HepG2 (cell line): Measurements from ENCODE around the gene ZNF747. TPM values are rescaled to one million over a fixed set of nuclear protein-coding genes. Genes with fewer than 3 reads are reported as not detected.
A peak's percentile ranks its signal among the peaks of the same experiment; 100 is the strongest.

ENCODE experiments used
- ARID5B ChIP-seq: IDR thresholded peaks from 2 replicates; pipeline ENCODE4 v1.4.0; 2020; ENCODE audit warnings: mild to moderate bottlenecking, missing genetic modification reagents
- ERF ChIP-seq: IDR thresholded peaks from 2 replicates; pipeline ENCODE4 v1.6.1; 2018; ENCODE audit warnings: missing biosample characterization, missing genetic modification reagents
- FOXP1 ChIP-seq, 2 experiments: fragments of 450-650 bp in 1 of 2; IDR thresholded peaks; 2 replicates each; pipeline ENCODE4 v1.6.1; 2017 to 2018; ENCODE audit warnings: antibody characterized with exemption in 1 of 2
- IRF9 ChIP-seq: sonication (generic); formaldehyde crosslinking; IDR thresholded peaks from 2 replicates; pipeline ENCODE4 v1.8.0; 2022; ENCODE audit warnings: missing genetic modification reagents, mild to moderate bottlenecking, borderline replicate concordance
- KDM4B ChIP-seq: sonication (generic); formaldehyde crosslinking; IDR thresholded peaks from 2 replicates; pipeline ENCODE4 v1.4.0; 2020; ENCODE audit warnings: missing genetic modification reagents
- LBX2 ChIP-seq: sonication (generic); formaldehyde crosslinking; IDR thresholded peaks from 2 replicates; pipeline ENCODE4 v1.5.0; 2020; ENCODE audit warnings: missing genetic modification reagents, mild to moderate bottlenecking, borderline replicate concordance
- NONO ChIP-seq, 2 experiments: fragments of 450-650 bp in 1 of 2; sonication (generic) in 1 of 2; formaldehyde crosslinking in 1 of 2; IDR thresholded peaks in 1 of 2; conservative IDR thresholded peaks in 1 of 2; 2 replicates each; pipeline versions ENCODE4 v1.6.1 to v1.8.0; 2017 to 2022; ENCODE audit warnings: mild to moderate bottlenecking in 1 of 2, missing genetic modification reagents in 1 of 2, moderate library complexity in 1 of 2
- PAF1 ChIP-seq: IDR thresholded peaks from 2 replicates; pipeline ENCODE4 v1.6.1; 2016; ENCODE audit warnings: missing genetic modification reagents, missing compliant biosample characterization
- PRPF4 ChIP-seq: fragments of 200-400 bp; formaldehyde crosslinking; IDR thresholded peaks from 2 replicates; pipeline ENCODE4 v1.6.1; 2016; ENCODE audit warnings: low read length, low read depth; ENCODE audit not compliant: poor library complexity, severe bottlenecking
- RAD51 ChIP-seq: fragments of 450-650 bp; IDR thresholded peaks from 2 replicates; pipeline ENCODE4 v1.6.1; 2016; ENCODE audit warnings: borderline replicate concordance
- SNAPC4 ChIP-seq: sonication (generic); formaldehyde crosslinking; IDR thresholded peaks from 2 replicates; pipeline ENCODE4 v1.4.0; 2020; ENCODE audit warnings: mild to moderate bottlenecking, missing genetic modification reagents
- TRIM22 ChIP-seq: fragments of 450-650 bp; IDR thresholded peaks from 2 replicates; pipeline ENCODE4 v1.6.1; 2017
- ZBTB43 ChIP-seq: sonication (generic); formaldehyde crosslinking; conservative IDR thresholded peaks from 2 replicates; pipeline ENCODE4 v1.4.0; 2020; ENCODE audit warnings: missing genetic modification reagents
- ZNF34 ChIP-seq: sonication (generic); formaldehyde crosslinking; IDR thresholded peaks from 2 replicates; pipeline ENCODE4 v1.4.0; 2020; ENCODE audit warnings: mild to moderate bottlenecking, missing genetic modification reagents, borderline replicate concordance
- polyA plus RNA-seq, 8 experiments: library from polyadenylated mRNA; depleted of rRNA in 3 of 8; stranded (reverse) in 7 of 8; unstranded in 1 of 8; fragments of >200 nt; fragmentation: Illumina TruSeq in 4 of 8; extraction: Trizol in 4 of 8; gene quantifications; 2 replicates each; pipeline versions ENCODE4 v1.2.1 to v1.2.3, GENCODE V29; 2011 to 2016; ENCODE audit warnings: low read depth in 4 of 8, missing spikeins in 1 of 8, mixed read lengths in 1 of 8; ENCODE audit not compliant: insufficient read depth in 1 of 8
- total RNA-seq, 5 experiments: library from RNA; depleted of rRNA; stranded (reverse); fragments of >200 nt; fragmentation: Illumina TruSeq; extraction: Trizol; gene quantifications; 2 replicates each; pipeline ENCODE4 v1.2.3, GENCODE V29; 2016; ENCODE audit warnings: low read depth in 1 of 5

Gene ZNF747
- total and polyA plus RNA-seq, 2 of the 13 experiments (the other 11 are each of a cell fraction or from before 2014, with no cell fraction given): 7.2 to 10.2 TPM

- no peak for TF ChIP-seq NONO (IDR thresholded peaks at IDR 0.05)
- 0 out of 2 replicates have a peak, but pooled peaks have one; percentile 42 for TF ChIP-seq NONO (CRISPR knock-in tag; conservative IDR thresholded peaks at IDR 0.05)
- TF ChIP-seq TRIM22: no peak
- no peak for TF ChIP-seq LBX2 (CRISPR knock-in tag)
- no peak for TF ChIP-seq PAF1 (CRISPR knock-in tag)
- peak; percentile 63 for TF ChIP-seq ZBTB43 (CRISPR knock-in tag)
- TF ChIP-seq IRF9 (CRISPR knock-in tag): peak; percentile 46; the same call in 1 of the 2 replicates
- no peak for TF ChIP-seq SNAPC4
- TF ChIP-seq PRPF4: no peak
- no peak for TF ChIP-seq ZNF34 (CRISPR knock-in tag)
- peak; percentile 64 for TF ChIP-seq FOXP1 (IDR thresholded peaks at IDR 0.05)
- TF ChIP-seq FOXP1 (CRISPR knock-in tag; IDR thresholded peaks at IDR 0.05): peak; percentile 86
- TF ChIP-seq ERF (CRISPR knock-in tag): 0 out of 2 replicates have a peak, but pooled peaks have one; percentile 28
- no peak for TF ChIP-seq KDM4B (CRISPR knock-in tag)
- peak; percentile 80 for TF ChIP-seq ARID5B (CRISPR knock-in tag)
- no peak for TF ChIP-seq RAD51
Observed at GRCh38 chr16:30488764-30489605, 45.7 kb downstream of the ZNF747 start (continued).
